PC-3 (cell line): ENCODE measurements around the gene ATP13A4. TPM values are rescaled to one million over a fixed set of nuclear protein-coding genes. Genes with fewer than 3 reads are reported as not detected.

ENCODE experiments used
- ATAC-seq: fragments of 200-7000 bp; cut with Tn5 transposase; 2 replicates; pipeline ENCODE4 v1.9.1; 2020; ENCODE audit warnings: mild to moderate bottlenecking, moderate library complexity
- BruUV-seq: library from RNA; stranded (reverse); fragments of 400-500 nt; replicated peaks from 2 replicates; lab custom pipeline; 2021; lab: Mats Ljungman, UMichigan
- CTCF ChIA-PET: fragments of 300-600 bp; sonication (Branson Sonifier 250); formaldehyde crosslinking; loops from one replicate; lab custom pipeline; 2022; ENCODE audit warnings: antibody characterized with exemption; lab: Charles Lee
- POLR2A ChIA-PET: fragments of 300-600 bp; sonication (Branson Sonifier 250); formaldehyde crosslinking; loops from one replicate; lab custom pipeline; 2022; ENCODE audit warnings: antibody characterized with exemption; ENCODE audit not compliant: unreplicated experiment; lab: Charles Lee
- DNase-seq: peaks from one replicate; pipeline ENCODE4 v3.0.0-alpha.2; 2015
- H2AFZ ChIP-seq: fragments of 300-600 bp; sonication (generic); 2 replicates; pipeline ENCODE4 v1.6.0; 2016; ENCODE audit warnings: antibody characterized with exemption, low read length
- H3F3A ChIP-seq: fragments of 300-600 bp; sonication (generic); one replicate; pipeline ENCODE4 v1.6.0; 2017; ENCODE audit warnings: antibody characterized with exemption, low read length, control low read depth, mild to moderate bottlenecking; ENCODE audit not compliant: unreplicated experiment
- H3K27ac ChIP-seq: fragments of 300-600 bp; sonication (generic); 2 replicates; pipeline ENCODE4 v1.5.1; 2016; ENCODE audit warnings: mild to moderate bottlenecking, low read length
- H3K27me3 ChIP-seq: fragments of 300-600 bp; sonication (generic); 2 replicates; pipeline ENCODE4 v1.6.1; 2016; ENCODE audit warnings: low read length, mixed read lengths
- H3K36me3 ChIP-seq: fragments of 300-600 bp; sonication (generic); 2 replicates; pipeline ENCODE4 v1.6.1; 2016; ENCODE audit warnings: low read depth, mixed run types, low read length, mixed read lengths
- H3K4me1 ChIP-seq: fragments of 300-600 bp; sonication (generic); 2 replicates; pipeline ENCODE4 v1.5.1; 2016; ENCODE audit warnings: low read length; ENCODE audit not compliant: insufficient read depth
- H3K4me2 ChIP-seq: fragments of 300-600 bp; sonication (generic); 2 replicates; pipeline ENCODE4 v1.6.0; 2016; ENCODE audit warnings: low read length
- H3K4me3 ChIP-seq: fragments of 300-600 bp; sonication (generic); 2 replicates; pipeline ENCODE4 v1.5.1; 2016; ENCODE audit warnings: mild to moderate bottlenecking, low read length, mixed read lengths
- H3K79me2 ChIP-seq: fragments of 300-600 bp; sonication (generic); 2 replicates; pipeline ENCODE4 v1.6.1; 2017; ENCODE audit warnings: low read length, mixed read lengths
- H3K9ac ChIP-seq: fragments of 300-600 bp; sonication (generic); 2 replicates; pipeline ENCODE4 v1.6.0; 2016; ENCODE audit warnings: mild to moderate bottlenecking, low read length
- H3K9me2 ChIP-seq: fragments of 300-600 bp; sonication (generic); replicated peaks from 2 replicates; pipeline ENCODE4 v1.6.1; 2016; ENCODE audit warnings: mixed run types, low read length, mixed read lengths
- H3K9me3 ChIP-seq: fragments of 300-600 bp; sonication (generic); 2 replicates; pipeline ENCODE4 v1.6.1; 2016; ENCODE audit warnings: low read length, mixed read lengths
- H4K20me1 ChIP-seq: fragments of 300-600 bp; sonication (generic); 2 replicates; pipeline ENCODE4 v1.6.1; 2016; ENCODE audit warnings: low read length, mixed read lengths
- CTCF ChIP-seq: fragments of 300-600 bp; sonication (generic); conservative IDR thresholded peaks from 2 replicates; pipeline ENCODE4 v1.5.1; 2017; ENCODE audit warnings: antibody characterized with exemption, low read depth, mild to moderate bottlenecking, low read length
- EZH2 ChIP-seq: fragments of 300-600 bp; sonication (generic); IDR thresholded peaks from one replicate; pipeline ENCODE4 v1.6.1; 2017; ENCODE audit warnings: antibody characterized with exemption, mild to moderate bottlenecking, low read length; ENCODE audit not compliant: unreplicated experiment
- EZH2phosphoT487 ChIP-seq: fragments of 300-600 bp; sonication (generic); IDR thresholded peaks from 2 replicates; pipeline ENCODE4 v1.6.1; 2018; ENCODE audit warnings: mild to moderate bottlenecking, antibody characterized with exemption, low read length, borderline replicate concordance
- intact Hi-C: fragments of 100-400 bp; cut with micrococcal nuclease; formaldehyde crosslinking; loops from 2 replicates; pipeline ENCODE4 v1.9.0; 2023
- total RNA-seq: library from RNA; depleted of rRNA; stranded (reverse); fragments of >200 nt; gene quantifications from 2 replicates; pipeline ENCODE4 v1.2.3, GENCODE V29; 2014

Gene ATP13A4
- total RNA-seq, 1 experiment from 2014 or later = not detected

- CTCF ChIA-PET = no interaction called here
- POLR2A ChIA-PET = no interaction called here
- Histone ChIP-seq H3K4me1 (no peaks in the 10 kb centered on the region), H3K9me3 (no peaks in the 10 kb centered on the region), H3K79me2 (no peaks in the 10 kb centered on the region), H3K27ac (no peak overlapping the region), H4K20me1 (no peaks in the 10 kb centered on the region), H3K4me3 (no peak overlapping the region), H3K9ac (no peak overlapping the region), H3F3A (no peaks in the 10 kb centered on the region), H3K4me2 (no peak overlapping the region), H3K36me3 (no peaks in the 10 kb centered on the region), H3K27me3 (peaks cover 46% of the 10 kb centered on the region), H2AFZ (no peak overlapping the region), H3K9me2 (no peaks in the 10 kb centered on the region)
- TF ChIP-seq CTCF = peak; percentile 51; the same call in 1 of the 2 replicates
- no peak for TF ChIP-seq EZH2phosphoT487
- no peak for TF ChIP-seq EZH2
- peak; percentile 30 for DNase-seq
- no TSS peak for BruUV-seq
- intact Hi-C loops = no loop called here
- ATAC-seq = no peak
Observed at GRCh38 chr3:193452338-193452737, 102.4 kb downstream of the ATP13A4 start.

GRCh38 chr3:193451902-193452301 is 102.8 kb downstream of the ATP13A4 start:
- intact Hi-C loops = no loop called here
- ATAC-seq (no peak), DNase-seq (no peak)
- no peaks in the 10 kb centered on the region for H3F3A ChIP-seq
- BruUV-seq = no TSS peak
- no peak overlapping the region for H3K9ac ChIP-seq
- H3K4me3 ChIP-seq = no peak overlapping the region
- H3K9me3 ChIP-seq = no peaks in the 10 kb centered on the region
- POLR2A ChIA-PET = no interaction called here
- CTCF ChIA-PET = no interaction called here
- H3K27me3 ChIP-seq = peaks cover 48% of the 10 kb centered on the region
- no peaks in the 10 kb centered on the region for H3K4me1 ChIP-seq
- H3K27ac ChIP-seq = no peak overlapping the region
- H3K9me2 ChIP-seq = no peaks in the 10 kb centered on the region
- no peaks in the 10 kb centered on the region for H3K36me3 ChIP-seq
- no peaks in the 10 kb centered on the region for H3K79me2 ChIP-seq
- H4K20me1 ChIP-seq = no peaks in the 10 kb centered on the region
- H2AFZ ChIP-seq = no peak overlapping the region
- TF ChIP-seq EZH2 (no peak), EZH2phosphoT487 (no peak), CTCF (no peak)
- no peak overlapping the region for H3K4me2 ChIP-seq

- no peak overlapping the region for H2AFZ ChIP-seq
- no peak for ATAC-seq
- H3K36me3 ChIP-seq = no peaks in the 10 kb centered on the region
- no peaks in the 10 kb centered on the region for H3K9me3 ChIP-seq
- ChIA-PET POLR2A (no interaction called here), CTCF (no interaction called here)
- H4K20me1 ChIP-seq = no peaks in the 10 kb centered on the region
- no peaks in the 10 kb centered on the region for H3K4me1 ChIP-seq
- H3F3A ChIP-seq = no peaks in the 10 kb centered on the region
- H3K4me3 ChIP-seq = no peak overlapping the region
- peaks cover 74% of the 10 kb centered on the region for H3K27me3 ChIP-seq
- no peak for DNase-seq
- H3K9me2 ChIP-seq = no peaks in the 10 kb centered on the region
- TF ChIP-seq CTCF = no peak
- TF ChIP-seq EZH2phosphoT487 = no peak
- no peak for TF ChIP-seq EZH2
- no peak overlapping the region for H3K9ac ChIP-seq
- intact Hi-C loops = no loop called here
- no peak overlapping the region for H3K27ac ChIP-seq
- no peak overlapping the region for H3K4me2 ChIP-seq
- BruUV-seq = no TSS peak
- H3K79me2 ChIP-seq = no peaks in the 10 kb centered on the region
Observed at GRCh38 chr3:193446965-193447602, 107.6 kb downstream of the ATP13A4 start.
